Measurements from ENCODE around the gene TCF7L1.

The TCF7L1 gene

DNA sequence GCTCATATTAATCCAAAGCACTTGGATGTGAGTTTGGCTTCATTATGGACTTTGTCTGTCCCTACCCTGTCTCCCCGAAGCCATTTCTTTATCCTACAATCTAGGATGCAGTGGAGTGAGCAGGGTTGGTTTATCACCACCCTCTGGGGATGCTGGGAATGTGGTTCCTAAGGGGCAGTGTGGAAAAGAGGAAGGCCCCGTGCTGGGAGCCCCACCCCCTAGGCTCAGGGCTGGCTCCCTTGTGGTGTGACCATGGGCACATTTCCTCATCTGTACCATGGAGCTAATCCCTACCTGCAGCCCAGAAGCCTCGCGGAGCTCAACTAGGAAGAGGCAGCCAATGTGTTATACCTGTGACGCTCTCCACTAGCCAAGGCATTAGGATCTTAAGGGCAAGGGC lies 102.1 kb downstream of the TCF7L1 start:
- H3K36me3 ChIP-seq, result no peaks in the 10 kb centered on the region
- no peak overlapping the region for H3K9ac ChIP-seq
- H4K20me1 ChIP-seq, result no peaks in the 10 kb centered on the region
- no peak for TF ChIP-seq Cebpa-rat (IDR thresholded peaks at IDR 0.05)
- H3K4me3 ChIP-seq, result no peak overlapping the region
- no peaks in the 10 kb centered on the region for H3K9me3 ChIP-seq
- no peak overlapping the region for H3K27ac ChIP-seq
- H3K27me3 ChIP-seq, result no peaks in the 10 kb centered on the region
- H3K4me1 ChIP-seq, result no peaks in the 10 kb centered on the region
- H3K4me2 ChIP-seq, result no peak overlapping the region

DNA sequence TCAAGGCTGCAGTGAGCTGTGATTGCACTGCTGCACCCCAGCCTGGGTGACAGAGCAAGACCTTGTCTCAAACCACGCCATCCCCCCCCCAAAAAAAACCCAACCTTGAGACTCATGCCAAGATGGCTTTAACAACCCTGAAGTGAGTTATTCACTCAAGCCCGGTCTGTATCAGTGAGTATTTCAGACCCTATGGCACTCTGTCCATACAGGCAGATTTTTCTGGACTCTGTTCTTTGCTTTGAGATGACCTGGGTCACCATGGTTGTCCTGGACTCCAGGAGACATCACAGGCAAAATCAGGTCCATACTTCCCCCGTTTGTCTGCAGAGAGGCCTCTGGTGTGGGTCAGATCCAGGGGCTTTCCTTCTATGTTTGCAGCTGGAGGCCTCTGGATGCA lies 102.9 kb downstream of the TCF7L1 start:
- Histone ChIP-seq H3K9ac (no peak overlapping the region), H3K4me1 (no peaks in the 10 kb centered on the region), H3K27me3 (no peaks in the 10 kb centered on the region), H3K4me3 (no peak overlapping the region), H3K4me2 (no peak overlapping the region), H3K27ac (no peak overlapping the region), H3K9me3 (no peaks in the 10 kb centered on the region), H4K20me1 (no peaks in the 10 kb centered on the region), H3K36me3 (no peaks in the 10 kb centered on the region)
- TF ChIP-seq Cebpa-rat (IDR thresholded peaks at IDR 0.05), result no peak

DNA sequence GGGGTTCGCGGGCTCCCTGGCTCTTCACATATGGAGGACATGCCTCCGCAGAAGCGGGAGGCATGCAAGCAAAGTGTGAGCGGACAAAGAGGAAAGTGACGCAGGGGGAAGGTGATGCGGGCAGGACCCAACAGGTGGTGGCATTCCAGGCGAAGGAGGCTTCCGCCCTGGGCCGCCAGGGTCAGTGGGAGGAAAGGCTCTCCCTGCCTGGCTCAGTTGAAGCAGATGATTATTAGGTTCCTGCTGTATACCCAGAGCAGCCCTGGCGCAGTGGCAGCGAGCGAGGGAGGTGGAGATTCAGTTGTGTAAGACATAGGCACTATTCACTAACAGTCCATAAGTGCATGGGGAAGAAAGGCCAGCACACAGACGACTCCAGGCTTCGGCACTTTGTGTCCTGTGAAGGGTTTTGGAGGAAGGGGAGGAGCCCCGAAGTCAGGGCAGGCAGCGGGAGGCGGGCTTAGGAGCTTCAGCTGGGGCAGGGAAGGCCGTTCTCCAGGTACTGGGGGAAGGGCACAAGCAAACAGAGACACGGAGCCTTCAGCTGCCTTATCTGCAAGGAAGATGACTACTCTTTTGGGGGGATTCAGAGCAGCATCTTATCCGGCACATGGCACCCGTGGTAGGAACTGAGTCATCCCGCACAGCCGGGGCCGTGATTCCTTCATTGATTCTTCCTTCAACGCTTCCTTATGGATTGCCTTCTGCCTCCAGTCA lies 104.8 kb downstream of the TCF7L1 start:
- Histone ChIP-seq H3K36me3 (no peaks in the 10 kb centered on the region), H3K4me2 (no peak overlapping the region), H3K9me3 (no peaks in the 10 kb centered on the region), H3K27me3 (no peaks in the 10 kb centered on the region), H3K4me3 (no peak overlapping the region), H3K4me1 (peaks cover 5% of the 10 kb centered on the region; the same call in 1 of the 2 replicates), H3K9ac (no peak overlapping the region), H3K27ac (no peak overlapping the region), H4K20me1 (no peaks in the 10 kb centered on the region)
- TF ChIP-seq Cebpa-rat (IDR thresholded peaks at IDR 0.05), result no peak

DNA sequence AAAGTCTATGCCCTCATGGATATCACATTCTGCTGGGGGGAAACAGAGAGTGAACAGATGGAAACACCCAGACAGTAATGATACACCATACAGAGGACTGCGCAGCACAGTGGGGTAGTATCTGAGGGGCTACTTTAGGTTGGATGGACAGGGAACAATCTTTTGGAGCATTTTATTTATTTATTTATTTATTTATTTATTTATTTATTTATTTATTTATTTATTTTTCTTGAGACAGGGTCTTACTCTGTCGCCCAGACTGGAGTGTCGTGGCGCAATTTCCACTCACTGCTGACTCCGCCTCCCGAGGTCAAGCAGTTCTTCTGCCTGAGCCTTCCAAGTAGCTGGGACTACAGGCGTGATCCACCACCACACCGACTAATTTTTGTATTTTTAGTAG lies 105.4 kb downstream of the TCF7L1 start:
- no peak overlapping the region for H3K27ac ChIP-seq
- H3K4me3 ChIP-seq, result no peak overlapping the region
- no peaks in the 10 kb centered on the region for H4K20me1 ChIP-seq
- TF ChIP-seq Cebpa-rat (IDR thresholded peaks at IDR 0.05), result no peak
- H3K27me3 ChIP-seq, result no peaks in the 10 kb centered on the region
- H3K9ac ChIP-seq, result no peak overlapping the region
- no peaks in the 10 kb centered on the region for H3K36me3 ChIP-seq
- H3K9me3 ChIP-seq, result no peaks in the 10 kb centered on the region
- H3K4me1 ChIP-seq, result peaks cover 5% of the 10 kb centered on the region; the same call in 1 of the 2 replicates
- no peak overlapping the region for H3K4me2 ChIP-seq

DNA sequence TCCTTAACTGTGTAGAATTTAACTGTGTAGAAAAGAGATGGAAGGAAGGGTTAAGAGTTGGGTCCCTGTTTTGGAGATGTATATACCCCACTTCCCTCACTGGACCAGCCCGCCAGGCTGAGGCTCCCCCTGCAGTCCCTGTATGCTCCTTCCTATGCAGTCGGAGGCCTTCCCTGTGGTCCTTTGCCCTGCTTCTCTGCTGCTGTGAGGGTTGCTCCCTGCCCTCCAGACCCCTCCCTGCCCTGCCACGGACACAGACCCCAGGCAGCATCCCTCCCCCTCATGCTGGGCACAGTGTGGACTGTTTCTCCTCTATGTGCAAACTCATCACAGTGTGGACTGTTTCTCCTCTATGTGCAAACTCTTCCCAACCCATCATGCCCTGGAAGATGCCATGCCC lies 105.9 kb downstream of the TCF7L1 start:
- Histone ChIP-seq H3K4me3 (no peak overlapping the region), H3K4me1 (peaks cover 5% of the 10 kb centered on the region; the same call in 1 of the 2 replicates), H3K27me3 (no peaks in the 10 kb centered on the region), H3K4me2 (no peak overlapping the region), H3K36me3 (no peaks in the 10 kb centered on the region), H4K20me1 (no peaks in the 10 kb centered on the region), H3K9ac (no peak overlapping the region), H3K27ac (no peak overlapping the region), H3K9me3 (no peaks in the 10 kb centered on the region)
- TF ChIP-seq Cebpa-rat (IDR thresholded peaks at IDR 0.05), result no peak

- Histone ChIP-seq H3K4me1 (peaks cover 5% of the 10 kb centered on the region; the same call in 1 of the 2 replicates), H3K27me3 (no peaks in the 10 kb centered on the region), H3K4me3 (no peak overlapping the region), H4K20me1 (no peaks in the 10 kb centered on the region), H3K36me3 (no peaks in the 10 kb centered on the region), H3K9ac (no peak overlapping the region), H3K9me3 (no peaks in the 10 kb centered on the region), H3K4me2 (no peak overlapping the region), H3K27ac (no peak overlapping the region)
- no peak for TF ChIP-seq Cebpa-rat (IDR thresholded peaks at IDR 0.05)
Measured at GRCh38 chr2:85240055-85240454, 106.9 kb downstream of the TCF7L1 start.

- Histone ChIP-seq H3K4me1 (peaks cover 5% of the 10 kb centered on the region; the same call in 1 of the 2 replicates), H4K20me1 (no peaks in the 10 kb centered on the region), H3K4me2 (no peak overlapping the region), H3K9me3 (no peaks in the 10 kb centered on the region), H3K36me3 (no peaks in the 10 kb centered on the region), H3K4me3 (no peak overlapping the region), H3K27me3 (no peaks in the 10 kb centered on the region), H3K9ac (no peak overlapping the region), H3K27ac (no peak overlapping the region)
- TF ChIP-seq Cebpa-rat (IDR thresholded peaks at IDR 0.05), result no peak
Measured at GRCh38 chr2:85242321-85242720, 109.1 kb downstream of the TCF7L1 start.

GRCh38 chr2:85243101-85244072 lies 110.2 kb downstream of the TCF7L1 start:
- Histone ChIP-seq H3K4me1 (peaks cover 5% of the 10 kb centered on the region; the same call in 1 of the 2 replicates), H3K27ac (no peak overlapping the region), H4K20me1 (no peaks in the 10 kb centered on the region)

DNA sequence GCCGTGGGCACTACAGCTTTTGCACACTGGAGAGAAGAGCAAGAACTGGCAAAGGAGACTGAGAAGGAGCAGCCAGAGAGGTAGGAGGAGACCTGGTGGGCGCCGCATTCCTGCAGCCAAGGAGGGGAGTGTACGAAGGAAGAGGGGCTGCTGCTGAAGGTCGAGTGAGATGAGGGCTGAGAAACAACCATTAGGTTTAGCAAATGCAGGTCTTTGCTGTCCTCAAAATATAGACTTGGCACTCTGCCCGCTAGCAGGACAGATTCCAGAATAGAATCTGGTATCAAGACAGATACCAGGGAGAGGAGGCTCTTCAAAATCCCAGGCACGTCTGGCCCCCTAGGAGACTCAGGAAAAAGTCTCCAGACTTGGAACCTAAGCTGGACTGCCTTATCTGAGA lies 111.6 kb downstream of the TCF7L1 start:
- Histone ChIP-seq H4K20me1 (no peaks in the 10 kb centered on the region), H3K9me3 (no peaks in the 10 kb centered on the region), H3K4me3 (no peak overlapping the region), H3K4me1 (peaks cover 5% of the 10 kb centered on the region; the same call in 1 of the 2 replicates), H3K9ac (no peak overlapping the region), H3K4me2 (no peak overlapping the region), H3K36me3 (no peaks in the 10 kb centered on the region), H3K27me3 (no peaks in the 10 kb centered on the region), H3K27ac (no peak overlapping the region)
- TF ChIP-seq Cebpa-rat (IDR thresholded peaks at IDR 0.05), result no peak

More at GRCh38 chr2:85243101-85244072, 110.2 kb downstream of the TCF7L1 start:
- Histone ChIP-seq H3K27me3 (no peaks in the 10 kb centered on the region), H3K4me2 (no peak overlapping the region), H3K4me3 (no peak overlapping the region), H3K36me3 (no peaks in the 10 kb centered on the region), H3K9ac (no peak overlapping the region), H3K9me3 (no peaks in the 10 kb centered on the region)
- TF ChIP-seq Cebpa-rat (IDR thresholded peaks at IDR 0.05), result no peak

DNA sequence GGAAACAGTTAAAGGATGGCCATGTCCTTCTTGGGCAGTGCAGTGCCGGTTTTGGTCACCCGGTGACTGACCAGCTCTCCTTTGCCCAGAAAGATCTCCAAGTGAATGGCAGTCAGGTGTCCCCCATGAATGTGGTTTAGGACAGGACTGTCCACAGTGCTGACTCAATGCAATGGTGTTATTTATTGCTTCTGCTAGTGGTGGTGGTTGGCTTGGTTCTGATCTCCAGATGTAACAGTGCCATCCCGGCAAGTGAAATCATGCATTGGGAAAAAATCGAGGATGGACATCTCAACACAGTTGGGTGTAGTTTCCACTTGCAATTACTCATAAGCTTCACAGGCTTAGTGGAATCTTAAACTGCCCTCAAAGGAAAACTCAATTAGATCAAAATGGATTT lies 112.7 kb downstream of the TCF7L1 start:
- Histone ChIP-seq H3K4me1 (peaks cover 5% of the 10 kb centered on the region; the same call in 1 of the 2 replicates), H3K9me3 (no peaks in the 10 kb centered on the region), H3K27me3 (no peaks in the 10 kb centered on the region), H3K36me3 (no peaks in the 10 kb centered on the region), H3K9ac (no peak overlapping the region), H3K4me2 (no peak overlapping the region), H4K20me1 (no peaks in the 10 kb centered on the region), H3K27ac (no peak overlapping the region), H3K4me3 (no peak overlapping the region)
- TF ChIP-seq Cebpa-rat (IDR thresholded peaks at IDR 0.05), result no peak
